PC-3 (cell line): ENCODE data around the gene ARHGAP22. TPM values are rescaled to one million over a fixed set of nuclear protein-coding genes. Genes with fewer than 3 reads are reported as not detected.

Source experiments
- ATAC-seq: fragments of 200-7000 bp; cut with Tn5 transposase; 2 replicates; pipeline ENCODE4 v1.9.1; 2020; ENCODE audit warnings: mild to moderate bottlenecking, moderate library complexity
- BruUV-seq: library from RNA; stranded (reverse); fragments of 400-500 nt; replicated peaks from 2 replicates; lab custom pipeline; 2021; lab: Mats Ljungman, UMichigan
- CTCF ChIA-PET: fragments of 300-600 bp; sonication (Branson Sonifier 250); formaldehyde crosslinking; loops from one replicate; lab custom pipeline; 2022; ENCODE audit warnings: antibody characterized with exemption; lab: Charles Lee
- POLR2A ChIA-PET: fragments of 300-600 bp; sonication (Branson Sonifier 250); formaldehyde crosslinking; loops from one replicate; lab custom pipeline; 2022; ENCODE audit warnings: antibody characterized with exemption; ENCODE audit not compliant: unreplicated experiment; lab: Charles Lee
- DNase-seq: peaks from one replicate; pipeline ENCODE4 v3.0.0-alpha.2; 2015
- H2AFZ ChIP-seq: fragments of 300-600 bp; sonication (generic); 2 replicates; pipeline ENCODE4 v1.6.0; 2016; ENCODE audit warnings: antibody characterized with exemption, low read length
- H3F3A ChIP-seq: fragments of 300-600 bp; sonication (generic); one replicate; pipeline ENCODE4 v1.6.0; 2017; ENCODE audit warnings: antibody characterized with exemption, low read length, control low read depth, mild to moderate bottlenecking; ENCODE audit not compliant: unreplicated experiment
- H3K27ac ChIP-seq: fragments of 300-600 bp; sonication (generic); 2 replicates; pipeline ENCODE4 v1.5.1; 2016; ENCODE audit warnings: mild to moderate bottlenecking, low read length
- H3K27me3 ChIP-seq: fragments of 300-600 bp; sonication (generic); 2 replicates; pipeline ENCODE4 v1.6.1; 2016; ENCODE audit warnings: low read length, mixed read lengths
- H3K36me3 ChIP-seq: fragments of 300-600 bp; sonication (generic); 2 replicates; pipeline ENCODE4 v1.6.1; 2016; ENCODE audit warnings: low read depth, mixed run types, low read length, mixed read lengths
- H3K4me1 ChIP-seq: fragments of 300-600 bp; sonication (generic); 2 replicates; pipeline ENCODE4 v1.5.1; 2016; ENCODE audit warnings: low read length; ENCODE audit not compliant: insufficient read depth
- H3K4me2 ChIP-seq: fragments of 300-600 bp; sonication (generic); 2 replicates; pipeline ENCODE4 v1.6.0; 2016; ENCODE audit warnings: low read length
- H3K4me3 ChIP-seq: fragments of 300-600 bp; sonication (generic); 2 replicates; pipeline ENCODE4 v1.5.1; 2016; ENCODE audit warnings: mild to moderate bottlenecking, low read length, mixed read lengths
- H3K79me2 ChIP-seq: fragments of 300-600 bp; sonication (generic); 2 replicates; pipeline ENCODE4 v1.6.1; 2017; ENCODE audit warnings: low read length, mixed read lengths
- H3K9ac ChIP-seq: fragments of 300-600 bp; sonication (generic); 2 replicates; pipeline ENCODE4 v1.6.0; 2016; ENCODE audit warnings: mild to moderate bottlenecking, low read length
- H3K9me2 ChIP-seq: fragments of 300-600 bp; sonication (generic); replicated peaks from 2 replicates; pipeline ENCODE4 v1.6.1; 2016; ENCODE audit warnings: mixed run types, low read length, mixed read lengths
- H3K9me3 ChIP-seq: fragments of 300-600 bp; sonication (generic); 2 replicates; pipeline ENCODE4 v1.6.1; 2016; ENCODE audit warnings: low read length, mixed read lengths
- H4K20me1 ChIP-seq: fragments of 300-600 bp; sonication (generic); 2 replicates; pipeline ENCODE4 v1.6.1; 2016; ENCODE audit warnings: low read length, mixed read lengths
- EZH2 ChIP-seq: fragments of 300-600 bp; sonication (generic); IDR thresholded peaks from one replicate; pipeline ENCODE4 v1.6.1; 2017; ENCODE audit warnings: antibody characterized with exemption, mild to moderate bottlenecking, low read length; ENCODE audit not compliant: unreplicated experiment
- EZH2phosphoT487 ChIP-seq: fragments of 300-600 bp; sonication (generic); IDR thresholded peaks from 2 replicates; pipeline ENCODE4 v1.6.1; 2018; ENCODE audit warnings: mild to moderate bottlenecking, antibody characterized with exemption, low read length, borderline replicate concordance
- intact Hi-C: fragments of 100-400 bp; cut with micrococcal nuclease; formaldehyde crosslinking; loops from 2 replicates; pipeline ENCODE4 v1.9.0; 2023
- total RNA-seq: library from RNA; depleted of rRNA; stranded (reverse); fragments of >200 nt; gene quantifications from 2 replicates; pipeline ENCODE4 v1.2.3, GENCODE V29; 2014
- TF ChIP-seq, protein P1 (sequence below): fragments of 300-600 bp; sonication (generic); conservative IDR thresholded peaks from 2 replicates; pipeline ENCODE4 v1.5.1; 2017; ENCODE audit warnings: antibody characterized with exemption, low read depth, mild to moderate bottlenecking, low read length

Gene ARHGAP22
- total RNA-seq, 1 experiment from 2014 or later: 12.2 TPM

DNA sequence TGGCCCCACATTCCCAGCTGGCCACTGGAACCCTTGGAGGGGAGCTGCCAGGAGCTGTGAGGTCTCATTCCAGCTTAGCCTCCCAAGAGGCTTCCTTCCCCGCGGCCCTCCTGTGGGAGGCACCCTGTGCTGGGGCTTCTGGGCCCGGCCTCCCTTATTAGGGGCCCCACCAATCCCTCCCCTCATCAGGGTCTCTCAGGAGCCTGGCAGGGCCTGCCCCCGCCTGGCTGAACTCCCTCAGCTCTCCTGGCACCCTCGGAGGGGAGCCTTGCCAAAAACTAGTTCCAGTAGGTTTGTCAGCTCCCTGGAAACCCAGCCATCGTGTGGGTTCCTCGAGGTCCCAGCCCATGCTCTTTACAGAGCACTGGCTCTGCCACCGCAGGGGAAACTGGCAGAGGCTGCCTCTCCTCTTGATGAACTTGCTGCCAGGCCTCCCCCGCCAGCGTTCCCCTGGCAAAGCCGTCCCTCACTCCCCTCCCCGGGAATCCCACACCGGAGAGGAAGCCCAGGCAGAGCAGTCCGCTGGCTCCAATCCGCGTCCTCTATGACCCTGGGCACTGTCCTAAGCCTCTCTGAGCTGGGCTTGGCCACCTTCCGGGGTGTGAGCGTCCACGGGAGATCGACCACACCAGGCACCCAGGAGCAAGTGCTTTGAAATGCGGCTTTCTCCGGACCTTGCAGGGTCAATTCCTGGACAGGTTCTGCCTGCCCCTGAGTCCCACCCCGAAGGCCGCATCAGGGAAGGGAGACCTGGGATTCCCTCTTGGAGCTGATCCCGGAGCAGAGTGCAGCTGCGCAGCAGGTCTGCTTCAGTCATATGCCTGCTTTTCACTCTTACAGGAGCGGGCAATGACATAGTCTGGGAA, 139.8 kb downstream of the ARHGAP22 start:
- H3K27me3 ChIP-seq: peaks cover 4% of the 10 kb centered on the region; the same call in 1 of the 2 replicates
- H3K27ac ChIP-seq: no peak overlapping the region
- H3K9me3 ChIP-seq: no peaks in the 10 kb centered on the region
- no peak overlapping the region for H3K4me3 ChIP-seq
- no peak overlapping the region for H3K9ac ChIP-seq
- H3F3A ChIP-seq: no peaks in the 10 kb centered on the region
- no peaks in the 10 kb centered on the region for H3K36me3 ChIP-seq
- H2AFZ ChIP-seq: no peak overlapping the region
- no peak overlapping the region for H3K4me2 ChIP-seq
- H4K20me1 ChIP-seq: no peaks in the 10 kb centered on the region
- TF ChIP-seq, protein P1, sequence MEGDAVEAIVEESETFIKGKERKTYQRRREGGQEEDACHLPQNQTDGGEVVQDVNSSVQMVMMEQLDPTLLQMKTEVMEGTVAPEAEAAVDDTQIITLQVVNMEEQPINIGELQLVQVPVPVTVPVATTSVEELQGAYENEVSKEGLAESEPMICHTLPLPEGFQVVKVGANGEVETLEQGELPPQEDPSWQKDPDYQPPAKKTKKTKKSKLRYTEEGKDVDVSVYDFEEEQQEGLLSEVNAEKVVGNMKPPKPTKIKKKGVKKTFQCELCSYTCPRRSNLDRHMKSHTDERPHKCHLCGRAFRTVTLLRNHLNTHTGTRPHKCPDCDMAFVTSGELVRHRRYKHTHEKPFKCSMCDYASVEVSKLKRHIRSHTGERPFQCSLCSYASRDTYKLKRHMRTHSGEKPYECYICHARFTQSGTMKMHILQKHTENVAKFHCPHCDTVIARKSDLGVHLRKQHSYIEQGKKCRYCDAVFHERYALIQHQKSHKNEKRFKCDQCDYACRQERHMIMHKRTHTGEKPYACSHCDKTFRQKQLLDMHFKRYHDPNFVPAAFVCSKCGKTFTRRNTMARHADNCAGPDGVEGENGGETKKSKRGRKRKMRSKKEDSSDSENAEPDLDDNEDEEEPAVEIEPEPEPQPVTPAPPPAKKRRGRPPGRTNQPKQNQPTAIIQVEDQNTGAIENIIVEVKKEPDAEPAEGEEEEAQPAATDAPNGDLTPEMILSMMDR: no peak
- no peak for TF ChIP-seq EZH2
- TF ChIP-seq EZH2phosphoT487: no peak
- DNase-seq (no peak), ATAC-seq (no peak)
- no peaks in the 10 kb centered on the region for H3K9me2 ChIP-seq
- H3K4me1 ChIP-seq: no peaks in the 10 kb centered on the region
- BruUV-seq: no TSS peak
- CTCF ChIA-PET: interaction anchor here (0.6 kb wide), 1 partner anchor 191 kb away, joined by 5 read pairs; no protein-coding TSS in a partner anchor
- intact Hi-C loops: no loop called here
- POLR2A ChIA-PET: no interaction called here
- no peaks in the 10 kb centered on the region for H3K79me2 ChIP-seq

DNA sequence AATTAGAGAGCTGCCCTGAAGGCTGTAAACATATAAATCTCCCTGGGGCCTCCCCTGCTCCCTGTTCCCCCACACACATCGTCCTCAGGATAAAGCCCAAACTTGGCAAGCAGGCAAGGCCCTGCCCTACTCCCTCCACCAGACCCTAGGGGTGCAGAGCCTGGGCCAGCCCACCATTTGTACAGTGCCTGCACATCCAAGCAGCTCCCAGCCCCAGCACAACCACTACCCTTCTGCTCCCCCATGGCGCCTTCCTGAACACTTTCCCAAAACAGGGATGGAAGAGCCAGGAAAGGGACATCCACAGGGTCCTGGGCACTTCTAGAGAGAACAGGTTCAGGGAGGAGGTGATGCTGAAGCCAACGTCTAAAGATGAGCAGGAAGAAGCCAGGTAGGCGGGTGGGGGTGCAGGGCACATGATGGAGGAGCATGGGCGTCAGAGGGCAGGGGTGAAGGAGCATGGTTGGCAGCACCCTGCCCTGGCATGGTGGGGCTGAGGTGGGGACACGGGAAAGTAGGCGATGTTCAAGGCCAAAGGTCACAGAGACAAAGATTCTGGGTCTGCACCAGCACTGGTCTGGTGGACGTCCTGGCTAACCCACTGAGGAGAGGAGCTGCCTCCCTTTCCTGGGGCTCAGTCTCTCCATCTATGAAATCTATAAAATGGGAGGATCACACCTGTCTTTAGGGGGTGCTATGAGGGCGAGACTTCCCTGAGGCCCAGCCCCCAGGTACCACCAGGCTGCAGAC, 140.6 kb downstream of the ARHGAP22 start:
- BruUV-seq: no TSS peak
- H3K27ac ChIP-seq: no peak overlapping the region
- intact Hi-C loops: no loop called here

DNA sequence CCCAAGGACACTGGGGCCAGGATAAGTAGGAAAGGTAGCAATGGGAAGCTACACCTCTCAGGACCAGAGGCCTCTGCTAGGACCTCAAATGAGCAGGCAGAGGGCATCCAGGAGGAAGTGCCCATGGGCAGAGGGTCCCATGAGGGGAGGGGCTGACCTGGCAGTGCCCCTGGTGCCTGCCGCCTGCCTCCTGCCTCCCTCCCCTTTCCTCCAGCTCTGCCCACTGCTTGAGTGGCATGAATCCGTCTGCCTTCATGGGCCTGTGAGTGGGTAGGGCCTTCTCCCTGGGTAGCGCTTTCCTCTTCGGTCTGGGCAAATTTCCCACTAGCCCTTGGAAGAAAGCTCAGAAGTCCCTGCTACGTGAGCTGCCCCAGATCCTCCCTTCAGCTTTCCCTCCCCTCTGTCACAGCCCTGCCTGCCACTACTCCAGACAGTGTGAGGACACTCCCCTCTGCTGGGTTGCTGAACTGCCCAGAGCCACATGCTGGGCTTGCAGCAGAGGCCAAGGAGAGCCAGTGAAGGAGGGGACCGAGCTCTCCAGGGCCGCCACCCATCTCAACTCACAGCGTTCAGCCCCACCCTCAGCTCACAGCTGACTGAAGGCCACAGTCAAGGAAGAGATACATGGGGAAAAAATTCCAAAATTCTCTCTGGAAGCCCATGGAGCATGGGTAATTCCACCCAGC, 141.4 kb downstream of the ARHGAP22 start:
- Histone ChIP-seq H4K20me1 (no peaks in the 10 kb centered on the region), H3K9me2 (no peaks in the 10 kb centered on the region), H3K36me3 (no peaks in the 10 kb centered on the region), H2AFZ (no peak overlapping the region), H3K4me3 (no peak overlapping the region), H3K9me3 (no peaks in the 10 kb centered on the region), H3K79me2 (no peaks in the 10 kb centered on the region), H3K27me3 (peaks cover 4% of the 10 kb centered on the region; the same call in 1 of the 2 replicates), H3K9ac (no peak overlapping the region), H3K4me2 (no peak overlapping the region), H3F3A (no peaks in the 10 kb centered on the region), H3K4me1 (no peaks in the 10 kb centered on the region), H3K27ac (no peak overlapping the region)
- no peak for ATAC-seq
- intact Hi-C loops: no loop called here
- no peak for DNase-seq
- ChIA-PET CTCF (no interaction called here), POLR2A (no interaction called here)
- BruUV-seq: no TSS peak
- TF ChIP-seq, protein P1: no peak
- no peak for TF ChIP-seq EZH2
- no peak for TF ChIP-seq EZH2phosphoT487

More for the DNA sequence above, 140.6 kb downstream of the ARHGAP22 start:
- Histone ChIP-seq H3K36me3 (no peaks in the 10 kb centered on the region), H3K27me3 (peaks cover 4% of the 10 kb centered on the region; the same call in 1 of the 2 replicates), H3K4me2 (no peak overlapping the region), H3F3A (no peaks in the 10 kb centered on the region), H4K20me1 (no peaks in the 10 kb centered on the region), H3K9ac (no peak overlapping the region), H3K79me2 (no peaks in the 10 kb centered on the region), H3K9me3 (no peaks in the 10 kb centered on the region), H3K4me3 (no peak overlapping the region), H3K4me1 (no peaks in the 10 kb centered on the region), H2AFZ (no peak overlapping the region), H3K9me2 (no peaks in the 10 kb centered on the region)
- ChIA-PET POLR2A (no interaction called here), CTCF (interaction anchor here (0.6 kb wide), 1 partner anchor 192 kb away, joined by 5 read pairs; no protein-coding TSS in a partner anchor)
- TF ChIP-seq EZH2: no peak
- DNase-seq (no peak), ATAC-seq (no peak)
